ENCODE data around the gene NAT9.

DNA sequence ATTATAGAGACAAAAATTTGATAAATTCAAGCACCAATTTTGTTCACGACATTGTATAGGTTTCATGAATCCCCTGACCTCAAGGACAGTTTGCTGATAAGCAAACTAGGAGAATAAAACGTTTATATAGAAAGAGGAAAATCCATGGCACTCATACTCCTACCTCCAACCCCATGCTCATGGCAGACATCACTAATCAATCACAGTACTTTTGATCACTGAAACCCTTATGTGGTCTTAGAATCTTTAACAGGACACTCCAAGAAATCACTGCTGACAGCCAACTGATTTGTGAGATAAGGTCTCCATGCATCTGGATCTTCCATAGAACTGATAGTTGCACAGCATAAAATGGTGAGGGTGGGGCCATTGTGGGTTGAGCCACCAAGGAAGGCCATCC lies 32.4 kb downstream of the NAT9 start:
- TF ChIP-seq, protein P1, sequence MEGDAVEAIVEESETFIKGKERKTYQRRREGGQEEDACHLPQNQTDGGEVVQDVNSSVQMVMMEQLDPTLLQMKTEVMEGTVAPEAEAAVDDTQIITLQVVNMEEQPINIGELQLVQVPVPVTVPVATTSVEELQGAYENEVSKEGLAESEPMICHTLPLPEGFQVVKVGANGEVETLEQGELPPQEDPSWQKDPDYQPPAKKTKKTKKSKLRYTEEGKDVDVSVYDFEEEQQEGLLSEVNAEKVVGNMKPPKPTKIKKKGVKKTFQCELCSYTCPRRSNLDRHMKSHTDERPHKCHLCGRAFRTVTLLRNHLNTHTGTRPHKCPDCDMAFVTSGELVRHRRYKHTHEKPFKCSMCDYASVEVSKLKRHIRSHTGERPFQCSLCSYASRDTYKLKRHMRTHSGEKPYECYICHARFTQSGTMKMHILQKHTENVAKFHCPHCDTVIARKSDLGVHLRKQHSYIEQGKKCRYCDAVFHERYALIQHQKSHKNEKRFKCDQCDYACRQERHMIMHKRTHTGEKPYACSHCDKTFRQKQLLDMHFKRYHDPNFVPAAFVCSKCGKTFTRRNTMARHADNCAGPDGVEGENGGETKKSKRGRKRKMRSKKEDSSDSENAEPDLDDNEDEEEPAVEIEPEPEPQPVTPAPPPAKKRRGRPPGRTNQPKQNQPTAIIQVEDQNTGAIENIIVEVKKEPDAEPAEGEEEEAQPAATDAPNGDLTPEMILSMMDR (IDR thresholded peaks at IDR 0.05) = no peak
- TF ChIP-seq EZH2 (IDR thresholded peaks at IDR 0.05; ENCODE audit: borderline replicate concordance, insufficient read depth, low read depth, low read length, poor library complexity, severe bottlenecking) = no peak

Data from B cell (primary cell).